ENCODE measurements around the gene OPRD1.

GRCh38 chr1:28832966-28833365, 21.0 kb downstream of the OPRD1 start:
- TF ChIP-seq CTCF (IDR thresholded peaks at IDR 0.05) (no peak), POLR2A (IDR thresholded peaks at IDR 0.05) (no peak)
